Hematopoietic multipotent progenitor cell treated with erythropoietin and hydrocortisone succinate and interleukin-3 and kit ligand, for 8 days (in vitro differentiated cells): ENCODE results near the gene DGCR6L.
A peak's percentile ranks its signal among the peaks of the same experiment; 100 is the strongest.
"Not testable (repeated sequence)": the region's sequence is repeated elsewhere in the genome, so short reads cannot be mapped to it uniquely, and the experiment has no call there.

Experiments used
- DNase-seq: peaks from one replicate; pipeline ENCODE4 v3.0.0-alpha.2; 2015

The DGCR6L gene

GRCh38 chr22:20319745-20320658, at the start of gene DGCR6L:
DGCR6L (minus strand) TSS chr22:20320060; CDS start chr22:20319988, 72 bp downstream.
- DNase-seq: peak; percentile 93

- DNase-seq: not testable (repeated sequence)
Measured at GRCh38 chr22:20368875-20369274, 49.0 kb upstream of the DGCR6L start.

GRCh38 chr22:20366841-20367240, 47.0 kb upstream of the DGCR6L start:
- DNase-seq: not testable (repeated sequence)

GRCh38 chr22:20364335-20365260, 44.7 kb upstream of the DGCR6L start:
- DNase-seq: not testable (repeated sequence)

- not testable (repeated sequence) for DNase-seq
Measured at GRCh38 chr22:20362403-20362802, 42.5 kb upstream of the DGCR6L start.

- not testable (repeated sequence) for DNase-seq
Measured at GRCh38 chr22:20361752-20362229, 41.9 kb upstream of the DGCR6L start.

- not testable (repeated sequence) for DNase-seq
Measured at GRCh38 chr22:20360866-20361751, 41.2 kb upstream of the DGCR6L start.

- DNase-seq: not testable (repeated sequence)
Measured at GRCh38 chr22:20360261-20360660, 40.4 kb upstream of the DGCR6L start.

- not testable (repeated sequence) for DNase-seq
Measured at GRCh38 chr22:20358503-20359239, 38.8 kb upstream of the DGCR6L start.

- not testable (repeated sequence) for DNase-seq
Measured at GRCh38 chr22:20357967-20358366, 38.1 kb upstream of the DGCR6L start.

- not testable (repeated sequence) for DNase-seq
Measured at GRCh38 chr22:20356906-20357305, 37.0 kb upstream of the DGCR6L start.

- not testable (repeated sequence) for DNase-seq
Measured at GRCh38 chr22:20355939-20356636, 36.2 kb upstream of the DGCR6L start.

- no peak for DNase-seq
Measured at GRCh38 chr22:20354238-20354975, 34.5 kb upstream of the DGCR6L start.

- DNase-seq: not testable (repeated sequence)
Measured at GRCh38 chr22:20352536-20352935, 32.7 kb upstream of the DGCR6L start.

GRCh38 chr22:20346553-20346952, 26.7 kb upstream of the DGCR6L start:
- not testable (repeated sequence) for DNase-seq

GRCh38 chr22:20338291-20338690, 18.4 kb upstream of the DGCR6L start:
- not testable (repeated sequence) for DNase-seq

GRCh38 chr22:20337807-20338206, 17.9 kb upstream of the DGCR6L start:
- not testable (repeated sequence) for DNase-seq

GRCh38 chr22:20336561-20336960, 16.7 kb upstream of the DGCR6L start:
- not testable (repeated sequence) for DNase-seq

- peak; percentile 30 for DNase-seq
Measured at GRCh38 chr22:20328569-20328930, 8.7 kb upstream of the DGCR6L start.

- not testable (repeated sequence) for DNase-seq
Measured at GRCh38 chr22:20325996-20326395, 6.1 kb upstream of the DGCR6L start.
